HG02885 (cell line): Measurements from ENCODE around the gene POLR1D.

Experiments used
- ATAC-seq: cut with Tn5 transposase; IDR thresholded peaks from one replicate; pipeline ENCODE4 v1.9.1; 2021; ENCODE audit warnings: mild to moderate bottlenecking; ENCODE audit not compliant: unreplicated experiment, poor library complexity

POLR1D gene

DNA sequence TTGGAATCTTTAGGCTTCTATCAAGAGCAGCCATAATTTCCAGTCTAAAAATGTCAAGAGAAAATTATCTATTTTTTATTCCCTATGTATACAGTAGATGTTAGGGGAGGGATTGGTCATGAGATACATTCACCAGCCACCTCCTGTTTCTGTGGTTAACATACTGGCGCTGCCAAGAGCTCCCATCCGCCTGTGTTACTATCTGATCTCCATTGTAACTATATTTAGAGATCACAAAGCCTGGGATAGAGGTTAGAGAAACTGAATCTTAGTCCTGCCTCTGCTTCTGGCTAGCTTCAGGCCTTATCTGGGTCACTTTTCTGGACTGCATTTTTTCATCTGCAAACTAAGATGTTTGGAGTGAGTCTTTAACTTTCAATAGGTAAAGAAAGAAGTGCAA is 46.3 kb downstream of the POLR1D start:
- ATAC-seq, result no peak

DNA sequence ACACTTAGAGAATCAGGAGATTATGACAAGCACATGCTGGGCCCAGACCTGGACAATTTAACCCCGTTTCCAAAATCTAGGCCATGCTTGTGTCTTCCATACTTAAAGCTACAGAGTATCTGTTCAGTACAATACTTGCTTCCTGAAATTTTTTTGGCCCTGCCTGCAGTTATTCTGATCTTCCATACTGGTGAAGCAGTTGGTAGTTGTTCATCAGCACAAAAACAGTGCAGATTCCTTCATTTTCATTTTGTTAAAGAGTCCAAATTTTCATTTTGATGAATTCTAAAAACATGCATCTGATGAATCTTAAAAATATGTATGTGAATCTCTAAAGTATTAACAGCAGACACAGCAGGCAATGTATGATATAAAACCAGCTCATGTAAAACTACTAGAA is 49.2 kb downstream of the POLR1D start:
- no peak for ATAC-seq

DNA sequence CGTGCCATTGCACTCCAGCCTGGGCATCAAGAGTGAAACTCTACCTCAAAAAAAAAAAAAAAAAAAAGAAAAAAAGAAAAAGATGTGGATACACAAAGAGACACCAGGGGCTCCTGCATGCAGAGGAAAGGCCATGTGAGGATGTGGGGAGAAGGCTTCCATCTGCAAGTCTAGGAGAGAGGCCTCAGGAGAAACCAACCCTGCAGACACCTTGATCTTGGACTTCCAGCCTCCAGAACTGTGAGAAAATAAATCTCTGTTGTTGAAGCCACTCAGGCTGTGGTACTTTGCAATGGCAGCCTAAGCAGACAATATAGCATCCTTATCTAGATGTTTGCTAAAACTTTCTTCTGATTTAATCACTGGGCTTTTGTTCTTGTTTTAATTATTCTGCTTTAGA is 50.3 kb downstream of the POLR1D start:
- no peak for ATAC-seq
